WERI-Rb-1 (cell line): ENCODE results near the gene PACRG.

Experiments
- DNase-seq: peaks from one replicate; pipeline ENCODE4 v3.0.0-alpha.2; 2020
- H3K27ac ChIP-seq: fragments of 250-450 bp; sonication (Bioruptor Pico); 2 replicates; pipeline ENCODE4 v1.5.1; 2020; ENCODE audit warnings: mild to moderate bottlenecking, moderate library complexity
- H3K27me3 ChIP-seq: fragments of 250-450 bp; sonication (Bioruptor Pico); 2 replicates; pipeline ENCODE4 v1.5.1; 2021; ENCODE audit warnings: mild to moderate bottlenecking, low read depth, moderate library complexity; ENCODE audit not compliant: insufficient read depth, severe bottlenecking
- H3K36me3 ChIP-seq: fragments of 250-450 bp; sonication (Bioruptor Pico); 2 replicates; pipeline ENCODE4 v1.5.1; 2020; ENCODE audit warnings: mild to moderate bottlenecking, moderate library complexity
- H3K4me3 ChIP-seq: 2 replicates; pipeline ENCODE4 v1.5.1; 2011; ENCODE audit warnings: low read depth, mild to moderate bottlenecking, control low read depth, low read length
- H3K9me3 ChIP-seq: fragments of 250-450 bp; sonication (Bioruptor Pico); 2 replicates; pipeline ENCODE4 v1.5.1; 2021; ENCODE audit warnings: mild to moderate bottlenecking, moderate library complexity; ENCODE audit not compliant: severe bottlenecking
- CTCF ChIP-seq: IDR thresholded peaks from 2 replicates; pipeline ENCODE4 v1.5.1; 2011; ENCODE audit warnings: low read depth, mild to moderate bottlenecking, control low read depth, inconsistent platforms, low read length

Gene PACRG

GRCh38 chr6:163159689-163160088 is 431.9 kb downstream of the PACRG start:
- Histone ChIP-seq H3K9me3 (no peaks in the 10 kb centered on the region), H3K27me3 (no peaks in the 10 kb centered on the region), H3K36me3 (no peaks in the 10 kb centered on the region), H3K27ac (no peak overlapping the region), H3K4me3 (no peak overlapping the region)
- no peak for DNase-seq
- TF ChIP-seq CTCF = no peak

- H3K9me3 ChIP-seq = no peaks in the 10 kb centered on the region
- H3K4me3 ChIP-seq = no peak overlapping the region
- no peak for TF ChIP-seq CTCF
- no peaks in the 10 kb centered on the region for H3K36me3 ChIP-seq
- no peak overlapping the region for H3K27ac ChIP-seq
- DNase-seq = no peak
- H3K27me3 ChIP-seq = no peaks in the 10 kb centered on the region
These were observed 434.5 kb downstream of the PACRG start for GRCh38 chr6:163162007-163162873.

- Histone ChIP-seq H3K36me3 (no peaks in the 10 kb centered on the region), H3K27me3 (no peaks in the 10 kb centered on the region), H3K4me3 (no peak overlapping the region), H3K9me3 (no peaks in the 10 kb centered on the region), H3K27ac (no peak overlapping the region)
- DNase-seq = no peak
- no peak for TF ChIP-seq CTCF
These were observed 435.1 kb downstream of the PACRG start for GRCh38 chr6:163162874-163163213.

GRCh38 chr6:163164175-163164900 is 436.6 kb downstream of the PACRG start:
- DNase-seq = no peak
- H3K36me3 ChIP-seq = no peaks in the 10 kb centered on the region
- TF ChIP-seq CTCF = no peak
- no peaks in the 10 kb centered on the region for H3K27me3 ChIP-seq
- no peaks in the 10 kb centered on the region for H3K9me3 ChIP-seq
- H3K27ac ChIP-seq = no peak overlapping the region
- no peak overlapping the region for H3K4me3 ChIP-seq

- no peaks in the 10 kb centered on the region for H3K36me3 ChIP-seq
- no peak overlapping the region for H3K4me3 ChIP-seq
- no peaks in the 10 kb centered on the region for H3K27me3 ChIP-seq
- TF ChIP-seq CTCF = no peak
- DNase-seq = no peak
- H3K9me3 ChIP-seq = peaks cover 4% of the 10 kb centered on the region
- no peak overlapping the region for H3K27ac ChIP-seq
These were observed 437.6 kb downstream of the PACRG start for GRCh38 chr6:163165155-163165910.
